Stimulated activated CD8-positive, alpha-beta memory T cell treated with anti-CD3 and anti-CD28 coated beads, Interleukin-15, amount 100 ng/mL, for 4 hours (primary cell): Measurements from ENCODE around the gene TP73.

Experiments used
- DNase-seq, 2 donors: peaks; one replicate each; pipeline ENCODE4 v3.0.0-alpha.2; 2020; ENCODE audit warnings: low read depth in 2 of 2

TP73 gene

DNA sequence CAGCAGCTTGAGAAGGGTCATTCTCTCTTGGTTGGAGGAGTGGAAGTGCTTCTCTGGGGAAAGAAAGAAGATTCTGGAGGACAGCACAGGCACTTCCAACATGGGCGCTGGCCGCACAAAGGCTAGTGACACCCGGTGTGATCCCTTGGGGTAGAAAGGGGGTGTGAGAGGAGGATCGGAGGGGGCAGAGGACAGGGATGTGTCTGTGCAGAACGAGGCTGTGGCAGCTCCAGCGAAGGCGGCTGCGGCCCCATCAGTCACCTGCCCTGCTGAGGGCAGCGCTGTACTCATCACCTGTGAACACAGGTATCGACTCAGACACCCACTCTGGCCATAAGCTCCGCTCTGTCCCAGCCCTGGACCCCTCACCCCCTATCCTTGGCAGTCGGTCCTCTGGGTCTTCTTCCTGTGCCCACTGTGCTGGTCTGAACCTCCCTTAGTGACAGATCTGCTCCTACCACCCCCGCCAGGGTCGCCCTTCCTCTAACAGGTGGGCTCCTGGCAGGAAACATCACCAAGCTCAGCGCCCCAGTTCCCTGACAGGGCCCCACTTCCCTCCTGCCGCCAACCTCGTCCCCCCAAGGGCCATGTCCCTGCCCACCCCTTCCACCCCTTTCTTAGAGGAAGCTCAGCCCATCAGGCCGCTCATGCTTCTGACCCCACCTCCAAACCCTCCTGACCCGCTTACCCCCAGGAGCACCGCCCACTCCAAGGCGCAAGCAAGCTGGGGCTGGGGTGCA lies 20.1 kb downstream of the TP73 start:
- no peak for DNase-seq

DNA sequence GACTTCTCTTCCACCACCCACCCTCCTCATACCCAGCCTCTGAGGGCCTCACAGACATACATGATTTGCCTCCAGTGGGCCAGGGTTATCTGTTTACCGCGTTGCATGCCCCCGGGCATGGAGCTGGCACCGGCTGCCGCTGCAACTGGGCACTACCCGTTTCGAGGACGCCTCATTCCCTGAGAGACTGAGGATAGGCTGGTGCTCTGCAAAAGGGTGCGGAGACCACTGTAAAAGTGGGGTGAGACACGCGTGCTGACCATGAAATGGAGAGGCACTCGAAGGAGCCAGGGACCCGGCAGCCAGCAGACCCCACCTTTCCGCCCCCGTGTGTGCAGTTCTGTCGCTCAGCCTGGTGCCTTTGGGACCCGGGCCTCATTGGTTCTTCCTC lies 20.6 kb downstream of the TP73 start:
- no peak for DNase-seq

DNA sequence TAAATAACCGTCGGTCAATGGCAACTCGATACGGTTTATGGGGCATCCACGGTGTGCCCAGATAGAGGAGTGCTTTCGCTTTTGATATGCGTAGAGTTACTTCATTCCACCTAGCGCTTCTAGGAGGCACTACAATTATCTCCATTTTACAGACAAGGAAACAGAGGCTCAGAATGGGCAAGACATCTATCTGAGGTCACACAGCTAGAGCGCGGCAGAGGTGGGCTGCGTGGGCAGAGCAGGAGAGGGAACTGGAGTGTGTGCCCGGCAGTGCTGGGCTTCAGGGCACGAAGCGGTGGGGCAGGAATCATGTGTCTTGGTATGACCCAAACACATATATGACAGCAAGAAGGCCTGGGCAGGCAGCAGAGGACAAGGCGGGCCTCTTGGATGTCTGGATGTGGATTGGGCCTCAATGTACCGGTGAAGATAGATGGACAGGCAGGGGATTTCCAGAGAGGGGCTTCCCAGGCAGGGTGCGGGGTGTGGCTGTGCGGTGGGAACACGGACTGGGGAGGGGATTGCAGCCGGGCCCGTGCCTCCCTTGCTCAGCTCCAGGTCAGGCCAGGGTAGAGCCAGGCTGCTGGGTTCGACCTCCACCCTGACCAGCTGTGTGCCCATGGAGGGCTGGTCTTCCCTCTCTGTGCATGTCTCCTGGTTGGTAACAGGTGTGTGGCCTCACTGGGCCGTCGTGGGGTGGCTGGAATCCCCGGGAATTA lies 21.2 kb downstream of the TP73 start:
- no peak for DNase-seq

DNA sequence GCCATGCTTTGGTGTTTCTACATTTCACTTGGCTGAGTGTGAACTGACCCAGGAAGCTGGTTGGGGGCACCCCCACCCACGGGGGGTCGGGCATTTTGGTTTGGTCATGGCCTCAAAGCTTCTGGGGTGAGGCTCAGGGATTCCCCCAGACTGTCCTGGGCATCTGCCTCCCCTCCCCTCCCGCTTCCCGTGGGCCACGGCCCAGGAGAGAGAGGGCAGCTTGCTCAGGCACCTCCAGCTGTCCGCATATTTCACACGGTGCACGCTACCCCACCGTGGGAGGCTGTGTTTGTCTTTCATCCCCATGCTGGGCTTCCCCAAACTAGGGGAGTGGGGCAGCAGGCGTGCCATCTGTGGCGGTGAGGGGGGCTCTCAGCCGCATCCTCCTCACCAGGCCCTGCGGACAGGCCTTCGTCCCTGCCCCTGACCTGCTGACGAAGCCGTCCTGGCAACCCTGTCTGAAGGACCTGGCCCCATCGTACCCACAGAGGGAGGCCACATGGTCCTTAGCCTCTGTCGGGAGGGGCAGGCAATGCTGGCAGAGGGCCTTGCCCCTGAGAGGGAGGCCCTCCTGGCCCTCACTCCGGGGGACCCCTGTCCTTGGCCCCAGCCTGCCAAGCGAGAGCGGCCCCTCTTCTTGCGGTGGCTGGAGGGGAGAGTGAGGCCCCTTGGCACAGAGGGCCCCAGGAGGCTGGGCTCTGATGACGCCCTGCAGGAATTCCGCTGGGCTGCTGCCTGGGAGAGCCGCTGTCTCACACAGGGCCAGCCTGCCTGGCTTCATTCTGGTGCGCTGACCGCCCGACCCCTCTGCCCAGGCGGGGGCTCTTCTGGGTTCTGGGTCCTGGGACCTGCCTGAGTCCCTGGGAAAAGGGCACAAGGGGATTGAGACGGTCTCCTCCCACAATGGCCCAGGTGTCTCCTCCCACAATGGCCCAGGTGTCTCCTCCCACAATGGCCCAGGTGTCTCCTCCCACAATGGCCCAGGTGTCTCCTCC lies 22.1 kb downstream of the TP73 start:
- DNase-seq, result no peak

DNA sequence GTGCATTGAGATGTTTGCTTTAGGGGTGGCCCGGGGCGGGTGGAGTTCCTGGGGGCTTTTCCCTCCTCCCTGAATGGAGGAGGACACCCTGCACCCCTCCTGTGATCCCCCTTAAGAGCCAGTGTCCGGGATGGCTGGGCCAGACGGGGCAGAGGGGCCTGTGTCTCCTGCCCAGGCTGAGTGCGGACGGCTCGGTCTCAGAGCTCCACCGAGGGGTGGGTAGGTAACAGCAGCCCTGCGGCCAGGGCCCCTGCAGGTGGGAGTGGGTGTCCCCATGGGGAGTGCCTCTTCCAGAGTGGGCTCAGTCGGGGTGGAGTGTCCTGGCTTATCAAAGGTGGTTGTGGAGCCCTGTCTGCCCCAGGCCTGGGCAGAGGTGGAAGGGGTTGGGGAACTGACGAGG lies 23.1 kb downstream of the TP73 start:
- DNase-seq, result no peak

DNA sequence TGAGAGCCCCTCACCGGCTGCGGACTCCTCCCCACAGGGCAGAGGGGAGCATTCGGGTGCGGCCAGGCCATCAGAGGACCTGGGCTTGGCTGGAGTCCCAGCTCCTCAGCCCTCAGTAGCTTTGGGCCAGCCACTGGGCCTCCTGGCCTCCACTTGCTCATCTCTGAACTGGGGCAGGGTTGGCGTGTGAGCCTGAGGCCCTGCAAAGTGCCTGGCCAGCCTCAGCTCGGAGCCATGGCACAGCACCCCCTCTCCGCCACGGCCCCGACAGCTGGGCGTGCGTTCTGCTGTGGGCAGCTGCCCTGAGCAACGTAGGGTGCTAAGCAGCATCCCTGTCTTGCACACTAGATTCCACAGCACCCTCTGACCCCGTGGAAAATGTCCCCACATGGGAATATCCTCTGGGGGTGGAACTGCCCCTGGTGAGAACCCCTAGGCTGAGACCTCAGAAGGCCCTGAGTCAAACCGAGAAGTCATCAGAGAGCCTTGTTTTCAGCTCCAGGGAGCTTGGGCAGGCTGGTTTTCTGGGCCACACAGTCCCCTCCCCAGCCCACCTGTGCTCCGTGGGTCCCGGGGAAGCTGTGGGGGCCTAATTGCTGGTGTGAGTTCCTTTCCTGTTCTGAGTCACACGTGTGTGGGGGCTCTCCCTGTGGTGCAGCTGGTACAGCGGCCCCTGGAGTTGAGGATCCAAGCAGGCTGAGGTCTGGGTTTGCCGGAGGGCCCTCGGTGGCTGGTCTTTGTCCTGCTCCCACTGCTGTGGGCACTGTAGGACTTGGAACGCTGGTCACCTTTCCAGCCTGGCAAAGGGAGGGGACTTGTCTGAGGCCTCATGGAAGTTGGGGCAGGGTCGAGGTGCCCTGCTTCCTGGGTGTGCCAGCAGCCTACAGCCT lies 24.5 kb downstream of the TP73 start:
- no peak for DNase-seq

DNA sequence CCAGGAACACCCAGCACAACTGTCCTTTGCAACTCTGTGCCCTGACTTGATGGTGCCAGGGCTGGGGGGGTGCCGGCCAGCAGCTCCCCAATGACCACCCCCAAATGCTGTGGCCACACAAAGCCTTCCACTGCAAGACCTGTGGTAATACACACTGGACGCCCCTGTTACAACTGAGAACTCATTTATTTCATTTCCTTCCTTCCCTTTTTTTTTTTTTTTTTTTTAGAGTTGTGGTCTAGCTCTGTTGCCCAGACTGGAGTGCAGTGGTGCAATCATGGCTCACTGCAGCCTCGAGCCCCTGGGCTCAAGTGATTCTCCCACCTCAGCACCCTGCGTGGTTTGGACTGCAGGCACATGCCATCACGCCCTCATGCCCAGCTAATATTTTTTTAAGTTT lies 25.2 kb downstream of the TP73 start:
- no peak for DNase-seq

DNA sequence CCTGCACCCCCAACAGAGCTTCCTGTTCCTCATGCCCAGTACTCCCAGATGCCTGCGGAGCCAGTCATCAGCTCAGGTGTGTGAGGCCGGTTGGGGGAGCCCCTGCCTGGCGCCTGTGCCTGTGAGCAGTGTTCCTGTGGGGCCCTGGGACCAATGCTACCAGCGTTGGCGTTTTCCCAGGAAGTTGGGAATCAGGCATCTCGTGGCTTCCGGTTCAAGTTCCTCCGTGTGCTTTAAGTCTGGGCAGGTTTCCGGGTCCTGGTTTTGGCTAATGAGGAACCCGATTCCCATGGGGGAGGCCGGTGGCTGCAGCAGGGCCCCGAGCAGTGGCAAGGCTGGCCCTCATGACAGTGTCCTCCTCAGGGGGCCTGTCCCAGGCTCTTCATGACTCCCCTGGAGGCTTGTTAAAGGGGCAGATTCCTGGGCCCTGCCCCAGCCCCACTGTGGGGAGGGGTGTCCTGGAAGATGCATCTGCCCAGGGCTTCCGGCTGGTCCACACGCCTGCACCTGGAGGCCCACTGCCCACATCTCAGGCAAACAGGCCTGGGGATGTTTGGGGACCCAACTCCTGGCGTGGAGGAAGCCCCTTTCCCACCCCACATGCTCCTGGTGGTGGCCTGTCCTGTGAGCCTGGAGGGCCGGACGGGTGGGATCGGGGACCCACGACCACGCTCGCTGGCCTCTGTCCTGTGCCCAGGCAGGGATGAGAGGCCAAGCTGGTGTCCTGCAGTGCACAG lies 26.2 kb downstream of the TP73 start:
- DNase-seq, result no peak

DNA sequence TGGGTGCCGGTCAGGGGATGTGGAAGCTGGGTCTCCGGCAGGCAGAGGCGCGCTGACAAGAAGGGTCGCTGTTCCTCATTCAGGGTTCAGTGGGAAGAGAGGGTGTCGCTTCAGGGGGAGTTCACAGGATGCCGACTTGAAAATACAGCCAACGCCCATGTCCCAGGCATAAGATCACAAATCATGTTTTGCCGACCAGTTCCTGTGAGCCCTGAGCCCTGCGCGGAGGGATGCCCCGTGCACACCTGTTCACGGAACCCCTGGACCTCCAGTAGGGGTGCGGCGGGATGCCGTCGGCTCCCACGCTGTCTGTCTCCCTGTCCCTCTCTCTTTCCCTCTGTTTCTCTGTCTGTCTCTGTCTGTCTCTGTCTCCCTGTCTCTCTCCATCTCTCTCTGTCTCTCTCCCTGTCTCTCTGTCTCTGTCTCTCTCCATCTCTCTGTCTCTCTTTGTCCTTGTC lies 26.8 kb downstream of the TP73 start:
- no peak for DNase-seq

DNA sequence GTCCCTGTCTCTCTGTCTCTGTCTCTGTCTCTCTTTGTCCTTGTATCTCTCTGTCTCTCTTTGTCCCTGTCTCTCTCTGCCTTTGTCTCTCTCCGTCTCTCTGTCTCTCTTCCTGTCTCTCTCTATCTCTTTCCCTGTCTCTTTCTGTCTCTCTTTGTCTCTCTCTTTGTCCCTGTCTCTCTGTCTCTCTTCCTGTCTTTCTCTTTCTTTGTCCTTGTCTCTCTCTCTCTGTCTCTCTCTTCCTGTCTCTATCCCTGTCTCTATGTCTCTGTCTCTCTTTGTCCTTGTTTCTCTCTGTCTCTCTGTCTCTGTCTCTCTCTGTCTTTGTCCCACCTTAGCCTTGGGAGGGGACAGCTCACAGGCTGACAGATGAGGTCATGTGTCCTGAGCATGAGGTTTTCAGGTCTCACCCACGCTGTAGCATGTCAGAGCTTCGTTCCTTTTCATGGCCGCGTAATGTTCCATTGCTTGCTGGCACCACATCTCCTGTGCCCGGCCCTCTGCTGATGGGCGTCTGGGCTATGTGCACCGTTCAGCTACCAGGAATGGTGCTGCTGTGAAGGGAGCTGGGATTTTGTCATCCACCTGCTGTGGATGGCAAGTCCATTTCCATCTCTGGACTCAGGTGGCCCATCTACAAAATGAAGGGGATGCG lies 27.6 kb downstream of the TP73 start:
- DNase-seq, result no peak

DNA sequence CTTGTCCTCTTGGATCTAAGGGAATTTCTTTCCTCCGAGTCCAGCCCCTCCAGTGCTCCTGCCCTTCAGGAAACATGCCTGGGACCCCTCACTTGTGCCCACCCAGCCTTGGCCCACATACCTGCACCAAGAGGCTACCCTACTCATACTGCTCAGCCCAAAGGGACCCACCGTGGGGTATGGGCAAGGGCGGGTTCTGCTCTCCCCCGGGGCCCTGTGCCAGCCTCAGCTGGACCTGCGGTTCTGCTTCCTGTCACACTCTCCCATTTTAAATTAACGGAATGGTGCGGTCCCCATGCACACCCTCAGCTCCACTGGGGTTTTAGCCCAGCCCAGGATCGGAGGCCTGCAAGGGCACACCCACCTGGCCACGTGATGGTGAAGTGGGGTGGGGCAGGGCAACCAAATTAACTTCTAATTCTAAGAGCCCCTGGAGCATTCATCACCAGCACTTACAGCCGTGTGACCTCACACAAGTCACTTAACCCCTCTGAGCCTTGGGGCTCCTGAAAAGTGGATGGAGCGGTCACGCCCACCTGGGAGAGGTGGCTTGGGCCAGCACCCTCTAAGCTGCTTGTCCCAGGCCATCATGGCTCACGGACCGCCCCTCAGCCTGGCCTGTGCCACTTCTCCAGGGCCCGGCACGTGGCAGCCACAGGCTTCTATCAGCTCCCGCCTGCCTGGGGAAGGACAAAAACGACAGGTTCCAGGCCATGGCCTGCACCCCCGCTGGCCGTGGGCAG lies 28.3 kb downstream of the TP73 start:
- DNase-seq, result no peak

DNA sequence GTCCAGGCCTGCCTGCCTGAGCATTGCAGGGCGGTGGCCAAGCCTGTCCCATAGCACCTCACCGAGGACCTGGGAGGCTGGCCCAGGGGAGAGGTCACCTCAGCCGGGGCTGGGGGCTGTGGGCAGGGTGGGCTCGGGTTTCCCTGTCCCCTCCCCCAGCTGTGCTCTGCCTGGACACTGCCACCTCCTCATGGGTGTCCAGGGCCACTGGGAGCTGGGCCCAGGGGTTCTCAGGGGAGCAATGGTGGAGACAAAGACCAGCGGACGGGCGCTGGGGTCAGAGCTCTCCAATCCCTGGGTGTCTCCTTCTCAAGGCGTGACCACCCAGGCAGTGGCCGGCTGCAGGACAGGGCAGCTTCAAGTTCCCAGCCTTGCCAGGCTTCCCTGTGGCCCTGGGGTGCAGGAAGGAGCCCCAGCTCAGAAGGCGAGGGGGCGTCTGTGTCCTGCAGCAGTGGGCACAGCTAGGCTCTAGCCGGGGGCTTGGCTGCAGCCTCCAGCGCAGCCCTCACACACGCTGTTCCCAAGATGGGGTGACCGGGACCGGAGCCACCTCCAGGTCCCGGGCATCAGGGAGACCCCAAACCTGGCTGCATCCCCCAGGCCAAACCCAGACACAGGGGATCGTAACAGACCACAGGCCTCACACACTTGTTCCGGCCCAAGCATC lies 29.0 kb downstream of the TP73 start:
- no peak for DNase-seq

DNA sequence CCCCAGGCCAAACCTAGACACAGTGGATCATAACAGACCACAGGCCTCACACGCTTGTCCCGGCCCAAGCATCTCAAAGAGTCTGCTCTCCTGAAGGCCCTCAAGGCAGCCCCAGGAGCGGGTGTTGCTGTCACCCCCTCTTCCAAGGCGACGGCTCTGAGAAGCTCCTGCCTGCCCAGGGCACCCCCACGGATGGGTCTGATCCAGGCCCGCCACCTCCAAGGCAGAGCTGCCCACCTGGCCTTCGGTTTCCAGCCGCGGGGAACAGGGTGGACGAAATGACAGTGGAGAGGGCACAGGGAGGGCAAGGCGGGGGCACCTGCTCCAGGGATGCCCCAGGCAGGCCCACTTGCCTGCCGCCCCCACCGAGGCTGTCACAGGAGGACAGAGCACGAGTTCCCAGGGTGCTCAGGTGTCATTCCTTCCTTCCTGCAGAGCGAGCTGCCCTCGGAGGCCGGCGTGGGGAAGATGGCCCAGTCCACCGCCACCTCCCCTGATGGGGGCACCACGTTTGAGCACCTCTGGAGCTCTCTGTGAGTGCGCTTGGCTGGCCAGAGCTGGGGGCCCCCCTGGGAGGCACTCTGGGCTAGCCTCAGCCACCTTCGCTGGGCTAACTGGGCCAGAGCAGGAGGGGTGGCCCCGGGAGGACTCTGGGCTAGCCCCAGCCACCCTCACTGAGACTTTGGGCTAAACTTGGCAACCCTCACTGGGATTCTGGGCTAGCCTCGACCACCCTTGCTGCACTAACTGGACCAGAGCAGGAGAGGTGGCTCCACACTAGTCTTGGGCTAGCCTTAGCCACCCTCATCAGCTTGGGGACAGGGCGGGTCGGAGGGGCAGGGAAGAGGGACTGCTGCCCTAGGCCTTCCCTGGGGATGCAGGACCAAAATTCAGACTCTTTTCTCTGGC lies 29.8 kb downstream of the TP73 start:
- no peak for DNase-seq

DNA sequence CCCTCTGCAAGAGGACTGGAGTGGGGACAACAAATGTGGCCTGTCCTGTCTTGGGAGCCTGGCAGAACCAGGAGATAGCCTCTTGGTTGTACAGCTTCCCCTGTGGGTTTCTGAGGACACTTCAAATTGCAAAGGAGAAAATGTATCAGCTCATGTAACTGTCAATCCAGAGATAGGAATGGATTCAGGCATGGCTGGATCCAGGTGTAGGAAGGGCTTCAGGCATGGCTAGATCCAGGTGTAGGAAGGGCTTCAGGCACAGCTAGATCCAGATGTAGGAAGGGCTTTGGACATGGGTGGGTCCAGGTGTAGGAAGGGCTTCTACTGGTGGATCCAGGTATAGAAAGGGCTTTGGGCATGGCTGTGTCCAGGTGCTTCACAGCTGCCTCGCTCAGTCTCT lies 30.9 kb downstream of the TP73 start:
- no peak for DNase-seq

DNA sequence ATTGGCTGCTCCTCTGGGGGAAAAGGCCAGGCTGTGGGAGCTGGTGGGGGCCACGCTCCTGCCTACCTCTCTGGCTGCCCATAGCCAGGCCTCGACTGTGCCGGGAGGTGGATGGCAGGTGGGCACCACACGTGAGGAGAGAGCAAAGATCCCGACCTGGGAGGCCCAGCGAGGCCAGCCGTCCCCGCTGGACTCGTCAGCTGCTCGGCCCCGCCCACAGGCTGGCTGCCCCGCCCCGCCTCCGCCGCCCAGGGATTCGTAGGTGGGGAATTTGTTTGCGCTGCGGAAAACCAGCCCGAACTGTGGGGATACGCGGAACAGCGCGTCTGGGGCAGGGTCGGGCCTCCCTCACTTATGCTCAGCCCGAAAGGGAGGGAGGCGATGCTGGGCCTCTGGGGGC lies 31.7 kb downstream of the TP73 start:
- DNase-seq, result no peak

DNA sequence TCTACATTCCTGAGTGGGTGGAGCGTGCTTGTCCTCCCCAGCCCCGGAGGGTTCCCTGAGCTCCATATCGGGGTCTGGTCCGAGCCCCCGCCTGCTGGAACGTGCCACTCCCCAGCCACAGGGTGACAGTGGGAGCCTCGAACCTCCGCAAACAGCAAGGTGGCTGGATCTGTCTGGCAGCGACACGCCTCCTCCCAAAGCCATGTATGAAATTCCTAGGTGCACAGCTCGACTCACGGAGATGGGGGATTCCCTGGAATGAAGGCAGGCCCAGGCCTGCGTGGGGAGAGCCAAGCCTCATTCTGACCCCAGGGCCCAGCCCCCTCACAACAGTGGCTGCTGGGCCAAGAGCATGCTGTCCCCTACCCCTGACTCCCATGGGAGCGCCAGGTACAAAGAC lies 32.9 kb downstream of the TP73 start:
- no peak for DNase-seq

DNA sequence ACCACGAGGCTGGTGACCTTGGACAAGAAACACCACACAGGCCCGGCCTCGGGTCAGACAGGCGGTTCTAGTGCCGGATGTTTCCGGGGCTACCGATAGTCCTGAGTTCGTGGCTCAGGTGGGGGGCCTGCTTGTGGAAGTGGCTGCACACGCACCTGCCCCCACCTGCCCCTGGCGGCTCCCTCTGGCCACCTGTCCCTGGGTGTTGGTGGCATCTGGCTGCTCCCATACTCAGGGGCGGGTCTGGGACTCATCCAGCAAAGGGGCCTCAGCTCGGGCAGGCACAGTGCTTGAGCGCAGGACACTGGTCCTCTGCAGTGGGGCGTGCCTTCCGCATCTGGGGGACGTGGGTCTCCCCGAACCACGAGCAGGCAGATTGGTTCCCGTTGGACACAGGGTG lies 33.6 kb downstream of the TP73 start:
- no peak for DNase-seq

DNA sequence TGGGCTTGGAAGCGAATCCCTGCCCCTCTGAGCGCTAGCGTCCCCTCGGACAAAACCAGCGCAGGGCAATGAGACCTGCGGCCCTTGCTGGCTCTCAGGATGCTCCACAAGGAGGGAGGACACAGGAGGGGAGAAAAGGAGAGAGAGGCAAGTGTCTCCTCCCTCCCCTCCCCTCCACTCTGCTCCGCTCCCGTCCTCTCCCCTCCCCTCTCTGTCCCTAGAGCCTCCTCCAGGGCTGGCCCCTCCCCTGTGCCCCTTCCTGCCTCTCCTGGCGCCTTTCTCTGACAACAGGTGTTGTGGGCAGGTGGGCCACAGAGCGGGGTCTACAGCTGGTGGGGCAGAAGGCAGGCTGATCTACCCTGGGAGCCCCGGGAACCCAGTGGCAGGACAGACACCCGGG lies 35.2 kb downstream of the TP73 start:
- no peak for DNase-seq
